Measurements from ENCODE around the gene RAB15. TPM values are rescaled to one million over a fixed set of nuclear protein-coding genes. Genes with fewer than 3 reads are reported as not detected.

The RAB15 gene
- total RNA-seq, 1 donor from 2014 or later: 71.4 TPM

GRCh38 chr14:64910847-64911495, 61.2 kb downstream of the RAB15 start:
- DNase-seq (ENCODE audit: low spot score): no peak

- no peak for DNase-seq (ENCODE audit: low spot score)
Observed at GRCh38 chr14:64906022-64906421, 66.1 kb downstream of the RAB15 start.

- DNase-seq (ENCODE audit: low spot score): no peak
Observed at GRCh38 chr14:64899958-64900357, 72.2 kb downstream of the RAB15 start.

Other genes starting within 250 kb of the RAB15 start
- gene SPTB, start 92.4 kb downstream of the RAB15 start, total RNA-seq: 1.9 TPM
- gene CHURC1, start 57.9 kb downstream of the RAB15 start, total RNA-seq: 57.3 TPM
- gene GPX2, start 29.6 kb downstream of the RAB15 start, total RNA-seq: 342 TPM
- gene FNTB, start 14.6 kb upstream of the RAB15 start, total RNA-seq: 28.3 TPM
- gene MAX, start 130.2 kb upstream of the RAB15 start, total RNA-seq: 109 TPM

Data from ureter (tissue), 1 donor.